HG03064 (cell line): ENCODE data around the gene CATSPER3.

Experiments used
- ATAC-seq: cut with Tn5 transposase; IDR thresholded peaks from one replicate; pipeline ENCODE4 v1.9.1; 2021; ENCODE audit warnings: low read depth; ENCODE audit not compliant: unreplicated experiment

Gene CATSPER3

GRCh38 chr5:135009736-135010501 lies 42.2 kb downstream of the CATSPER3 start:
- ATAC-seq: no peak

GRCh38 chr5:135010502-135011354 lies 43.0 kb downstream of the CATSPER3 start:
- no peak for ATAC-seq

DNA sequence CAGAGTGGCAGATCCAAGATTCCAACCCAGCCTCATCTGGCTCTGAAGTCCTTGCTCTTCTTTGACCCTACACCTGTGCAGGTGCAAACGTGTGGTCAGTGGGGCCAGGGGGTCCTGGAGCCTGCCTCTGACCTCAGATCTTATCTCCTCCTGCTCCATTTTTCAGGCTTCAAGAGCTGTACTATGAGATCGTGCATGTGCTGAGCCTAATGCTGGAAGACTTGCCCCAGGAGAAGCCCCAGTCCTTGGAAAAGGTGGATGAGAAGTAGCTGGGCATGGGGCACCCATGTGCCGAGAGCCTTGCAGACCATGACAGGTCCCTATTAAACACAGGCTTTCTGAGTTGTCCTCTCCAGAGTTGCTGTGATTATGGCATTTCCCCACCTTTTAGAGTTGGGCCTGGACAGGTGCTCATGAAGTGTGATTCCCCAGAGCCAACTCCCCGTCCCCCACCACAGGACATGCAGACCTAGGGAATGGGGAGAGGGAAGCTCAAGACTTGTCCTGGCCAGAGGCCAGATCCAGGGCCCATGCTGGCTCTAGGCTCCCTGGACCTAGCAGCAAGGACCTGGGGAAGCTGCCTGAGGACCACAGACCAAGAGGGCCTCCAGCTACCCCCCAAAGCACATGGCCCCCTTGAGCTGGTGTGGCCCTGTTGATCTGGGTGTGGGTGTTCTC lies 43.8 kb downstream of the CATSPER3 start:
- no peak for ATAC-seq

- no peak for ATAC-seq
Measured at GRCh38 chr5:135012033-135012588, 44.4 kb downstream of the CATSPER3 start.

DNA sequence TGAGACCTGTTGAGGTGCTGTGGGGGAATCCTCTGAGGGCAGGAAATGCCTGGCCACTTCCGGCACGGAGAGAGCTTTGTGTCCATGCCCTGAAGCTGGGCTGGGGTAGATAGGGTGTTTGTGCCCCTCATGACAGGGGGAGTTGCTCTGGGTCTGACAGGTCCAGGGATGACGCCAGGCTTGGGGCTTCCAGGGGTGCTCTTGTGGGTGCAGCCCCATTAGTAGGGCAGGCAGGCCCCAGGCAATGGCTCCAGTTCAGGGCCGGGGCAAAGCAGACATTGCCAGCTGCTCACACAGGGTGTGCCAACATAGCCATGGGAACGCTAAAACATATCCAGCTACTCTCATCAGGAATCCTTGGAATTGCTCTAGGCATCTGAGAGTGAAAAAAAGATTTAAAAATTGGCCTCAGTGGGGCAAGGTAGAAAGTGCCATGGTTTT lies 45.3 kb downstream of the CATSPER3 start:
- no peak for ATAC-seq

GRCh38 chr5:135013445-135013844 lies 45.7 kb downstream of the CATSPER3 start:
- ATAC-seq: no peak

- no peak for ATAC-seq
Measured at GRCh38 chr5:135013947-135014570, 46.4 kb downstream of the CATSPER3 start.

GRCh38 chr5:135015942-135016341 lies 48.2 kb downstream of the CATSPER3 start:
- no peak for ATAC-seq

DNA sequence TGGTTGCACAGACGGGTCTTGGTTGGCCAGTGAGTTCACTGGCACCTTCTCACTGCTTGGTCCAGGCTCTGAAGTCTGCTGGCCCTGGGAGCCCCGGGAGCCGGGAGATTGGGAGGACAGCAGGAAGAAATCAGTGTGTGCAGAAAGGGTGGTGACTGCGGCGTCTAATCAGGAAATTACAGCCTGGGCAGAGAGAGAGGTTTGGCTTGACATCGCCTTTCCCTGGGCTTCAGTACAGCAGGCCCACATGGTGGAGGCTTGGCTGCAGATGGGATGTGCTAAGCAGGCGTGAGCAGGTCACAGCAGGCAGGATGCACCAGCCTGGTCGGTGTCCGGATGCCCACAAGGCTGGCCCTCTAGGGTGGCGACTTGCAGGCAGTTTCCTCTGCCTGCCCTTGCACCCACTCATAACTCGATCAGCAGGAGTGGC lies 49.2 kb downstream of the CATSPER3 start:
- no peak for ATAC-seq

DNA sequence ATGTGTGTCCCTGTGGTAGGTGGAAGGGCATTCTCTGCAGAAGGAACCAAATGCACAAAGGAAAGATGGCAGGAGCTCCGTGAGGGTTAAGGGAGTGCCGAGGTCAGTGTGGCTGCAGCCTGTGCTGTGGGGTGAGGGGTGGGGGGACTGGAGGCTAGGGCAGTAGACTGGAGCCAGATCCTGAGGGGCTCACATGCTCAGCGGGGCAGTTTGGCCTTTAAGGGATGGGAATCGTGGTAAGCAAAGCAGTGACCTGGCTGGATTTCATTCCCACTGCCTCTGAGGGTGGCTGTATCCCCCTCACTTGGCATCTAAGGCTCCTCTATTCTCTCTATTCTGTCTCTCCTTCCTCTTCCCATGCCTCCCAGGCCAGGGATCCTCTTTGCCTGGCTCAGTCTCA lies 50.8 kb downstream of the CATSPER3 start:
- ATAC-seq: no peak

GRCh38 chr5:135019314-135019713 lies 51.6 kb downstream of the CATSPER3 start:
- ATAC-seq: no peak

- no peak for ATAC-seq
Measured at GRCh38 chr5:135020111-135020895, 52.6 kb downstream of the CATSPER3 start.

DNA sequence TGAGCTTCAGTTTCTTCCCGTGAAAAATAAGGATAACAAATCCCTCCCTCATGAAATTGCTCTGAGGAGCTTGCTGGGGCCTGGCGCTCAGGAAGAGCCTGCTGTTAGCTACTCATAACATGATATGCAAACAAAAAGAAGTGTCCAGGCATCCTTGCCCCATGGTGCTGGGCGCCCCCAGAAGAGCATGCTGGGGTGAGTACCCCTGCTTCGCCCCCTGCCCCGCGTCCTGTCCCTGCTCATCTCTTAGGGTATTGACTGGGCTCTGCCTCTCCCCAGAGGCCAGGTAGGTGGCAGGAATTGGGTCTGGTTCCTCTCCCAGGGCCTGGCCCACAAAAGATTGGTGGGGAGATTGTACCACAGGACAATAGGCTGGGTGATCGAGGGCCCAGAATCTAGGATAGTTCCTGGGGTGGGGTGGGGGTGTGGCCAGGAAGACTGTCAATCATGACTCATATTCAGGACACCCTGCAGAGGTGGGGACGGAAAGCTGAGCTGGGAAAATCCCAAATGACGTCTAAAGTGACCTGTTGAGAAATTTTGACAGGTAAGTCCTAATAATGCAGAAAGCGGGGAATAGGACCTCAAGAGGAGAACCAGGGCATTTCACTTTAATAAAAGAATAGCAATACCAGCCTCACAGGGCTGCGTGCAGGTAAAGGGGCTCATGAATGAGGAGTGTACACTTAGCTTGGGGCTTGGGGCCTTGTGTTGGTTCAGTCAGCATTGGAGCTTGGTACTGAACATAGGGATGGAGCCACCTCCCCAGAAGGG lies 57.4 kb downstream of the CATSPER3 start:
- ATAC-seq: no peak

- no peak for ATAC-seq
Measured at GRCh38 chr5:135025730-135026644, 58.3 kb downstream of the CATSPER3 start.

GRCh38 chr5:135026645-135027265 lies 59.0 kb downstream of the CATSPER3 start:
- no peak for ATAC-seq

GRCh38 chr5:135027266-135027696 lies 59.6 kb downstream of the CATSPER3 start:
- ATAC-seq: no peak
